HG02759 (cell line): ENCODE results near the gene TPT1.
"Not testable (repeated sequence)": the region's sequence is repeated elsewhere in the genome, so short reads cannot be mapped to it uniquely, and the experiment has no call there.

ENCODE experiments used
- ATAC-seq: cut with Tn5 transposase; IDR thresholded peaks from one replicate; pipeline ENCODE4 v1.9.1; 2021; ENCODE audit warnings: mild to moderate bottlenecking, moderate library complexity; ENCODE audit not compliant: unreplicated experiment

Gene TPT1

GRCh38 chr13:45306966-45307365, 34.0 kb downstream of the TPT1 start:
- no peak for ATAC-seq

GRCh38 chr13:45305079-45305478, 35.9 kb downstream of the TPT1 start:
- ATAC-seq, result no peak

GRCh38 chr13:45303866-45304265, 37.1 kb downstream of the TPT1 start:
- ATAC-seq, result no peak

- no peak for ATAC-seq
These were observed 38.0 kb downstream of the TPT1 start for GRCh38 chr13:45303026-45303425.

GRCh38 chr13:45302507-45302906, 38.5 kb downstream of the TPT1 start:
- no peak for ATAC-seq

- no peak for ATAC-seq
These were observed 39.7 kb downstream of the TPT1 start for GRCh38 chr13:45301263-45301662.

GRCh38 chr13:45300190-45300985, 40.6 kb downstream of the TPT1 start:
- ATAC-seq, result no peak

- ATAC-seq, result no peak
These were observed 41.8 kb downstream of the TPT1 start for GRCh38 chr13:45299194-45299593.

GRCh38 chr13:45298550-45298949, 42.4 kb downstream of the TPT1 start:
- not testable (repeated sequence) for ATAC-seq

GRCh38 chr13:45298206-45298505, 42.8 kb downstream of the TPT1 start:
- no peak for ATAC-seq

- peak; percentile 48 for ATAC-seq
These were observed 43.4 kb downstream of the TPT1 start for GRCh38 chr13:45297456-45298205.

GRCh38 chr13:45296259-45296658, 44.7 kb downstream of the TPT1 start:
- no peak for ATAC-seq

- ATAC-seq, result no peak
These were observed 45.4 kb downstream of the TPT1 start for GRCh38 chr13:45295536-45295935.

- no peak for ATAC-seq
These were observed 48.8 kb downstream of the TPT1 start for GRCh38 chr13:45292176-45292575.

GRCh38 chr13:45289936-45290563, 50.9 kb downstream of the TPT1 start:
- ATAC-seq, result no peak
